Kidney epithelial cell (primary cell): ENCODE data around the gene PCBP3. TPM values are rescaled to one million over a fixed set of nuclear protein-coding genes. Genes with fewer than 3 reads are reported as not detected.

Source experiments
- DNase-seq: peaks from one replicate; pipeline ENCODE4 v3.0.0-alpha.2; 2010; ENCODE audit warnings: low read depth
- H3K27me3 ChIP-seq: 2 replicates; pipeline ENCODE4 v1.6.0; 2011; ENCODE audit warnings: low read length; ENCODE audit not compliant: control insufficient read depth, insufficient read depth
- H3K36me3 ChIP-seq: 2 replicates; pipeline ENCODE4 v1.5.1; 2011; ENCODE audit warnings: low read length; ENCODE audit not compliant: control insufficient read depth, insufficient read depth
- H3K4me3 ChIP-seq: 2 replicates; pipeline ENCODE4 v1.5.1; 2011; ENCODE audit warnings: low read depth, mild to moderate bottlenecking, control low read depth, low read length
- total RNA-seq: library from RNA; depleted of rRNA; stranded (reverse); fragments of >200 nt; gene quantifications from 2 replicates; pipeline ENCODE4 v1.2.3, GENCODE V29; 2015
- TF ChIP-seq, protein P1 (sequence below): IDR thresholded peaks from 2 replicates; pipeline ENCODE4 v1.5.1; 2011; ENCODE audit warnings: mild to moderate bottlenecking, moderate library complexity, low read length, control low read depth, inconsistent platforms; ENCODE audit not compliant: insufficient read depth, poor library complexity, severe bottlenecking

PCBP3 gene
- total RNA-seq, 1 donor from 2014 or later: 1.3 TPM

DNA sequence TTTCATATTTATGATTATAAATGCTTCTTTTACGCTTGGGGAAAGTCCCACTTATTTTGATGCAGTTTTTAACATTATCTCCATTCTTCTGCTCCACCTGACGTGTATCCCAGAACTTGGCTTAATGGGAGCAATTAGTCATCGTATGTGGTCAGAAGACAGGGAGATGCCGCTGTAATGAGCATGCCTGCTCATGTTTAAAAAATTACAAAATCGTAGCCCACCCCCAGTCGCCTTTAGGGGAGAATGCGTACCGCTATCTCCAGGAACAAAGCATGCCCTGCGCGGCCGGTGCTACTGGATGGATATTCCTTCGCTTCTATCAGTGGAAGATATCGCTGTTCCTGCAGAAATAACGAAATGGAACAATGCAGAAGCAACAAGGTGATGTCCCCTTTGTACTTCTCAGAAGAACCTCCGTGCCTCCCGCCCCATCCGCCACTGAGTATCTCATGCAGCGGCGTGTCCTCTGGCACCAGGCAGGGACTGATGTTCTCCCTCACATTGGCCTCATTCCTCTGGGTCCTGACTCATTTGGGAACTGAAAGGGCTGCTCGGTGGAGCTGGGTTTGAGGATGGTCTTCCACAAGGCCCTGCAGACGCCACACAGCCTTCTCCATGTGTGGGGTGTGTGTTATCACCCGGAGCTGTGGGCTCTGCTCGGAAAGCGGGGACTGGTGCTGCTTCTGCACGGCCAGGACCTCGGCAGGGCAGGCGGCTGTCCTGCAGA, 221.7 kb downstream of the PCBP3 start:
- TF ChIP-seq, protein P1, sequence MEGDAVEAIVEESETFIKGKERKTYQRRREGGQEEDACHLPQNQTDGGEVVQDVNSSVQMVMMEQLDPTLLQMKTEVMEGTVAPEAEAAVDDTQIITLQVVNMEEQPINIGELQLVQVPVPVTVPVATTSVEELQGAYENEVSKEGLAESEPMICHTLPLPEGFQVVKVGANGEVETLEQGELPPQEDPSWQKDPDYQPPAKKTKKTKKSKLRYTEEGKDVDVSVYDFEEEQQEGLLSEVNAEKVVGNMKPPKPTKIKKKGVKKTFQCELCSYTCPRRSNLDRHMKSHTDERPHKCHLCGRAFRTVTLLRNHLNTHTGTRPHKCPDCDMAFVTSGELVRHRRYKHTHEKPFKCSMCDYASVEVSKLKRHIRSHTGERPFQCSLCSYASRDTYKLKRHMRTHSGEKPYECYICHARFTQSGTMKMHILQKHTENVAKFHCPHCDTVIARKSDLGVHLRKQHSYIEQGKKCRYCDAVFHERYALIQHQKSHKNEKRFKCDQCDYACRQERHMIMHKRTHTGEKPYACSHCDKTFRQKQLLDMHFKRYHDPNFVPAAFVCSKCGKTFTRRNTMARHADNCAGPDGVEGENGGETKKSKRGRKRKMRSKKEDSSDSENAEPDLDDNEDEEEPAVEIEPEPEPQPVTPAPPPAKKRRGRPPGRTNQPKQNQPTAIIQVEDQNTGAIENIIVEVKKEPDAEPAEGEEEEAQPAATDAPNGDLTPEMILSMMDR: no peak
- Histone ChIP-seq H3K4me3 (no peak overlapping the region), H3K36me3 (no peaks in the 10 kb centered on the region), H3K27me3 (peaks cover 15% of the 10 kb centered on the region)
- peak; percentile 28 for DNase-seq

DNA sequence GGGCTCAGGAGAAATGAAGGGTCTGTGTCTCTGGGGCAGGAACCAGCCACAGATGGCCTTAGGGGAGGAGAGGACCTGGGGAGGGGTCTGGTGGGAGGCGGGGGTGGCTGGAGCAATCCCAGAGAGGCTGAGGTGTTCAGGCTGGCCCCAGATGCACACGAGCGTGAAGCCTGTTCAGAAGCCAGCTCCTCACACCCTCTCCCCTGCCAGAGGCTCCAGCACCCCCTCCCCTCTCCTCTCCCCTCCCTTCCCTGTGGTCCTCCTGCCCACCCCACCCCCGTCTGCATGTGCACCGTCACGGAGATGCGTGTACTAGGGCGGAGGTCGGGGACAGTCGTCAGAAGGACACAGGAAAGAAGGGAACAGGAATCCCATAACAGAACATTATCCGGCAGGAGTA, 223.0 kb downstream of the PCBP3 start:
- H3K27me3 ChIP-seq: peaks cover 15% of the 10 kb centered on the region
- no peaks in the 10 kb centered on the region for H3K36me3 ChIP-seq
- DNase-seq: no peak
- H3K4me3 ChIP-seq: no peak overlapping the region
- TF ChIP-seq, protein P1: no peak

DNA sequence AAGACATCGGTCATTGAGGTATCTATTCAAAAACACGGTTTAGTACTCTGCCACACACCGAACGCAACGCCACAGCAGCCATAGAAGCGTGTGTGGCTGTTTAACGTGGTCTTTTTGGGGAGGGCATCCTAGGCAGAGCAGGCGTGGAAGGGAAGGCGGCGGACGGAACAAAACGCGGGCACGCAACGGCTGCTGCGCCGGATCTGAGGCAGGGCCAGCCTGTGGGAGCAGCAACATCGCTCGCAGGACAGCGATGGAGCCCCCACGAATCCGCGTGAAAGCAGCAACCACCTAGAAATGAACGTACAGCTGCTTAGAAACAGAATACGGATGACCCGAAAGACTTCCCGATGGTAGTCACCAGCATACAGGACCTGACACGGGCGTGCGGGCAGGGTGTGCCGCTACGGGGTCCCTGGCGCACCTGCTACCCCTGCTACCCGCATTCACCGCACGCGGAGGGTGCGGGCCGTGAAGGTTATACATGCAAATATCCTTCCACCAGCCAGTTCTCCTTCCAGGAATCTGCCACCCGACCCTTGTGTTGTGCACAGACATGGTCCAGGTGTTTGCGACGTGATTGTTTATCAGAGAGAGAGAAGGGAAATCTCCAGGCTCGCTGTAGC, 223.6 kb downstream of the PCBP3 start:
- TF ChIP-seq, protein P1: no peak
- no peaks in the 10 kb centered on the region for H3K36me3 ChIP-seq
- H3K4me3 ChIP-seq: no peak overlapping the region
- no peak for DNase-seq
- H3K27me3 ChIP-seq: peaks cover 15% of the 10 kb centered on the region

DNA sequence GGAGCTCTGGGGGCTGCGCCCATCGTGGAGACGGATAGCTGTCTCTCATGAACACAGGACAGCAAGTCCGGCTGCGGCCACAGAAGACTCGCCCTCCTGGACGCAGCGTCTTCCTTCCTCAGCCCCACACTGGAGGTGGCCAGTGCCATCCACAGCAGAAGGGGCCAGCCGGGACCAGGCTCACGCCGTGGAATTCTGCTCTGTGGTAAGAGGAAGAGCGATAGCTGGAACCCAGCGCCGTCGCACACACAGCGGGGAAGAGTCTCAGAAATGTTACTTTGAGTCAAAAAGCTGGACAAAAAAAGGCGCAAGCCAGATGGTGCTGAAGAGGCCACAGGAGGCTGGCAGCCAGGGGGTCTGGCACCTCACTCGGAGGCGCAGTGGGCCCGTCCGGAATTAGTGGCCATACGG, 224.2 kb downstream of the PCBP3 start:
- Histone ChIP-seq H3K4me3 (no peak overlapping the region), H3K36me3 (no peaks in the 10 kb centered on the region), H3K27me3 (peaks cover 15% of the 10 kb centered on the region)
- DNase-seq: no peak
- TF ChIP-seq, protein P1: no peak

DNA sequence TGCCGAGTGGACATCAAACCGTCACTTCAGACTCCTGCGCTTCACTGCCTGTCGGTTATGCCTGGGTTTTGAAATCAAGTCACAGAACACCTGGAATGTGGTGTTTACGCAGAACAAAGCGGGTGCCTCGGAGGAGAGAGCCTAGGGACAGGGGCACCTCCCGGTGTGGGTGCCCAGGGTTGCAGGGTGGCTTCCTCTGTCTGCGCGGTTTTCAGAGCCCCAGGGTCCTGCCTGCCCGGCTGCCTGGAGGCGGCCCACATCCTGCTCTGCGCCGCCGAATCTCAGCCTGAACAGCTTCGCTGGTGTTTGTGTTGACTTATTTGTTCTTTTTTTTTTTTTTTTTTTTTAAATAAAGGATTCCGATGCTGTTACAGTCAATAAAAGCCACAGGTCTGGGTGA, 224.6 kb downstream of the PCBP3 start:
- no peaks in the 10 kb centered on the region for H3K36me3 ChIP-seq
- TF ChIP-seq, protein P1: no peak
- H3K4me3 ChIP-seq: no peak overlapping the region
- peaks cover 15% of the 10 kb centered on the region for H3K27me3 ChIP-seq
- no peak for DNase-seq
